SK-N-SH treated with all-trans-retinoic acid at 6 μM for 48 hours (cell line): ENCODE data around the gene RINL.
A peak's percentile ranks its signal among the peaks of the same experiment; 100 is the strongest.
"Not testable (repeated sequence)": the region's sequence is repeated elsewhere in the genome, so short reads cannot be mapped to it uniquely, and the experiment has no call there.

Experiments used
- ATAC-seq: fragments of 200-7000 bp; cut with Tn5 transposase; 3 replicates; pipeline ENCODE4 v1.9.1; 2020; ENCODE audit warnings: mild to moderate bottlenecking, moderate library complexity
- ARNTL ChIP-seq: fragments of 450-650 bp; formaldehyde crosslinking; IDR thresholded peaks from 2 replicates; pipeline ENCODE4 v1.5.0; 2020; ENCODE audit warnings: low read depth, mild to moderate bottlenecking, moderate library complexity, borderline replicate concordance
- CSDC2 ChIP-seq: fragments of 250-450 bp; sonication (Bioruptor Pico); IDR thresholded peaks from 2 replicates; pipeline ENCODE4 v1.5.0; 2020; ENCODE audit warnings: mild to moderate bottlenecking, moderate library complexity
- ESRRG ChIP-seq: fragments of 250-450 bp; sonication (Bioruptor Pico); IDR thresholded peaks from 2 replicates; pipeline ENCODE4 v1.6.1; 2021; ENCODE audit warnings: mild to moderate bottlenecking
- PPARA ChIP-seq: fragments of 250-450 bp; sonication (Bioruptor Pico); IDR thresholded peaks from 2 replicates; pipeline ENCODE4 v1.5.0; 2020; ENCODE audit warnings: mild to moderate bottlenecking, borderline replicate concordance
- RARB ChIP-seq: fragments of 250-450 bp; sonication (Bioruptor Pico); IDR thresholded peaks from 2 replicates; pipeline ENCODE4 v1.8.0; 2021; ENCODE audit warnings: mild to moderate bottlenecking, moderate library complexity
- TCF4 ChIP-seq: fragments of 250-450 bp; sonication (Bioruptor Pico); IDR thresholded peaks from 2 replicates; pipeline ENCODE4 v1.8.0; 2021; ENCODE audit warnings: mild to moderate bottlenecking, moderate library complexity, borderline replicate concordance
- TOX ChIP-seq: fragments of 250-450 bp; sonication (Bioruptor Pico); IDR thresholded peaks from 2 replicates; pipeline ENCODE4 v1.8.0; 2021; ENCODE audit warnings: mild to moderate bottlenecking, moderate library complexity, borderline replicate concordance
- ZNF565 ChIP-seq: fragments of 450-650 bp; formaldehyde crosslinking; conservative IDR thresholded peaks from 2 replicates; pipeline ENCODE4 v1.5.0; 2020; ENCODE audit warnings: low read depth, mild to moderate bottlenecking, moderate library complexity
- ZNF70 ChIP-seq: fragments of 450-650 bp; formaldehyde crosslinking; IDR thresholded peaks from 2 replicates; pipeline ENCODE4 v1.5.0; 2020; ENCODE audit warnings: mild to moderate bottlenecking, moderate library complexity
- ZNF8 ChIP-seq: fragments of 450-650 bp; formaldehyde crosslinking; IDR thresholded peaks from 2 replicates; pipeline ENCODE4 v1.5.0; 2020; ENCODE audit warnings: mild to moderate bottlenecking, moderate library complexity
- TF ChIP-seq, protein P1 (sequence below): fragments of 250-450 bp; sonication (Bioruptor Pico); IDR thresholded peaks from 2 replicates; pipeline ENCODE4 v1.8.0; 2020; ENCODE audit warnings: mild to moderate bottlenecking, moderate library complexity, borderline replicate concordance
- TF ChIP-seq, protein P2 (sequence below): fragments of 250-450 bp; sonication (Bioruptor Pico); IDR thresholded peaks from 2 replicates; pipeline ENCODE4 v1.5.0; 2020; ENCODE audit warnings: mild to moderate bottlenecking, moderate library complexity
- TF ChIP-seq, protein P3 (sequence below): fragments of 250-450 bp; sonication (Bioruptor Pico); IDR thresholded peaks from 2 replicates; pipeline ENCODE4 v1.8.0; 2021; ENCODE audit warnings: low read depth, mild to moderate bottlenecking, moderate library complexity, borderline replicate concordance
- TF ChIP-seq, protein P4 (sequence below): fragments of 250-450 bp; sonication (Bioruptor Pico); IDR thresholded peaks from 2 replicates; pipeline ENCODE4 v1.5.1; 2020; ENCODE audit warnings: low read depth, mild to moderate bottlenecking, moderate library complexity

RINL gene

DNA sequence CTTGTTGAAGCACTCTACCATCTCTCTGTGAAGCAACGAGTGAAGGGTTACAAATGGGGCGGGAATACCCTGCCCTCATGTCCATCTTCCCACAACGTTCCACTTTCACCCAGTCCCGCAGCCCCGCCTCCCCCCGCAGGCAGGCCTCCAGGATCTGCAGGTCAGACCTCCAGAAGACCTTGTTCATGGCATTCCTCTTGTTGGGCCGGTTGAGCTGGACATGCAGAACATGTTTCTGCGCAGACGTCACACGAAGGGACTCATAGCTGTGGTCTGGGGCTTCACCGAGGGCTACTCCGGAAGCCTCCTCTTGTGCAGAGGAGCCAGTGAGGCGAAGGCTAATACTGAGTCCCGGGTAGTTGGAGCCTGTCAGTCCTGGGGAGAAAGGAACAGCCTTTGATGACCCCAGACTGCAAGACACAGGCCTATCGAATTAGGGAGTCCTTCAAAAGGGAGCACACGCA is 46.9 kb downstream of the RINL start:
- peak; percentile 68 for ATAC-seq

DNA sequence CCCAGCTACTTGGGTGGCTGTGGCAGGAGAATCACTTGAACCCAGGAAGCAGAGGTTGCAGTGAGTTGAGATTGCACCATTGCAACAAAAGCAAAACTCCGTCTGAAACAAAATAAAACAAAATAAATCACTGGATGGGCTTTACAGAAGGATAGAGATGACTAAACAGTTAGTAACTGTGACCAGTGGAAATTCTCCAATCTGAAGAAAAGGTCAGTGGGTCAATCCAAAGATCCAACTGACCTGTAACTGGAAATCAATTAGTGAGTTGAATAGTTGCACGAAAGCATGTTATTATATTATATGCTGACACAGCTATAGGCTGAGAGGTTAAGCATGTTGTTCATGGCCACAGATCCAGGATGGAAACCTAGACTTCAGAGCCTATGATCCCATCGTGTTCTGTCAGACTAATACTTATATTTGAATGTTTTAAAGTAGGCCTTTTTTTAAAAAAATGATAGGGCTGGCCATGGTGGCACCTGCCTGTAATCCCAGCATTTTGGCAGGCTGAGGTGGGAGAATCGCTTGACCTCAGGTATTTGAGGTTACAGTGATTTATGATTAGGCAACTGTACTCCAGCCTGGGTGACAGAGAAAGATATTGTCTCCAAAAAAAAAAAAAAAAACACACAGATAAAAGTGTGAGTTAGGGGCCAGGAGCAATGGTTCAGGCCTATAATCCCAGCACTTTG is 47.9 kb downstream of the RINL start:
- TF ChIP-seq, protein P1, sequence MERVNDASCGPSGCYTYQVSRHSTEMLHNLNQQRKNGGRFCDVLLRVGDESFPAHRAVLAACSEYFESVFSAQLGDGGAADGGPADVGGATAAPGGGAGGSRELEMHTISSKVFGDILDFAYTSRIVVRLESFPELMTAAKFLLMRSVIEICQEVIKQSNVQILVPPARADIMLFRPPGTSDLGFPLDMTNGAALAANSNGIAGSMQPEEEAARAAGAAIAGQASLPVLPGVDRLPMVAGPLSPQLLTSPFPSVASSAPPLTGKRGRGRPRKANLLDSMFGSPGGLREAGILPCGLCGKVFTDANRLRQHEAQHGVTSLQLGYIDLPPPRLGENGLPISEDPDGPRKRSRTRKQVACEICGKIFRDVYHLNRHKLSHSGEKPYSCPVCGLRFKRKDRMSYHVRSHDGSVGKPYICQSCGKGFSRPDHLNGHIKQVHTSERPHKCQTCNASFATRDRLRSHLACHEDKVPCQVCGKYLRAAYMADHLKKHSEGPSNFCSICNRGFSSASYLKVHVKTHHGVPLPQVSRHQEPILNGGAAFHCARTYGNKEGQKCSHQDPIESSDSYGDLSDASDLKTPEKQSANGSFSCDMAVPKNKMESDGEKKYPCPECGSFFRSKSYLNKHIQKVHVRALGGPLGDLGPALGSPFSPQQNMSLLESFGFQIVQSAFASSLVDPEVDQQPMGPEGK (CRISPR knock-in tag): no peak
- TF ChIP-seq TOX: no peak
- TF ChIP-seq RARB (CRISPR knock-in tag): no peak
- TF ChIP-seq, protein P2, sequence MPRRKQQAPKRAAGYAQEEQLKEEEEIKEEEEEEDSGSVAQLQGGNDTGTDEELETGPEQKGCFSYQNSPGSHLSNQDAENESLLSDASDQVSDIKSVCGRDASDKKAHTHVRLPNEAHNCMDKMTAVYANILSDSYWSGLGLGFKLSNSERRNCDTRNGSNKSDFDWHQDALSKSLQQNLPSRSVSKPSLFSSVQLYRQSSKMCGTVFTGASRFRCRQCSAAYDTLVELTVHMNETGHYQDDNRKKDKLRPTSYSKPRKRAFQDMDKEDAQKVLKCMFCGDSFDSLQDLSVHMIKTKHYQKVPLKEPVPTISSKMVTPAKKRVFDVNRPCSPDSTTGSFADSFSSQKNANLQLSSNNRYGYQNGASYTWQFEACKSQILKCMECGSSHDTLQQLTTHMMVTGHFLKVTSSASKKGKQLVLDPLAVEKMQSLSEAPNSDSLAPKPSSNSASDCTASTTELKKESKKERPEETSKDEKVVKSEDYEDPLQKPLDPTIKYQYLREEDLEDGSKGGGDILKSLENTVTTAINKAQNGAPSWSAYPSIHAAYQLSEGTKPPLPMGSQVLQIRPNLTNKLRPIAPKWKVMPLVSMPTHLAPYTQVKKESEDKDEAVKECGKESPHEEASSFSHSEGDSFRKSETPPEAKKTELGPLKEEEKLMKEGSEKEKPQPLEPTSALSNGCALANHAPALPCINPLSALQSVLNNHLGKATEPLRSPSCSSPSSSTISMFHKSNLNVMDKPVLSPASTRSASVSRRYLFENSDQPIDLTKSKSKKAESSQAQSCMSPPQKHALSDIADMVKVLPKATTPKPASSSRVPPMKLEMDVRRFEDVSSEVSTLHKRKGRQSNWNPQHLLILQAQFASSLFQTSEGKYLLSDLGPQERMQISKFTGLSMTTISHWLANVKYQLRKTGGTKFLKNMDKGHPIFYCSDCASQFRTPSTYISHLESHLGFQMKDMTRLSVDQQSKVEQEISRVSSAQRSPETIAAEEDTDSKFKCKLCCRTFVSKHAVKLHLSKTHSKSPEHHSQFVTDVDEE (CRISPR knock-in tag): no peak
- no peak for ATAC-seq

More for the DNA sequence above, 46.9 kb downstream of the RINL start:
- TF ChIP-seq ZNF8 (no peak), RARB (CRISPR knock-in tag) (no peak), ESRRG (no peak), ZNF565 (no peak), PPARA (CRISPR knock-in tag) (no peak), ZNF70 (no peak), CSDC2 (CRISPR knock-in tag) (no peak)
- TF ChIP-seq, protein P3, sequence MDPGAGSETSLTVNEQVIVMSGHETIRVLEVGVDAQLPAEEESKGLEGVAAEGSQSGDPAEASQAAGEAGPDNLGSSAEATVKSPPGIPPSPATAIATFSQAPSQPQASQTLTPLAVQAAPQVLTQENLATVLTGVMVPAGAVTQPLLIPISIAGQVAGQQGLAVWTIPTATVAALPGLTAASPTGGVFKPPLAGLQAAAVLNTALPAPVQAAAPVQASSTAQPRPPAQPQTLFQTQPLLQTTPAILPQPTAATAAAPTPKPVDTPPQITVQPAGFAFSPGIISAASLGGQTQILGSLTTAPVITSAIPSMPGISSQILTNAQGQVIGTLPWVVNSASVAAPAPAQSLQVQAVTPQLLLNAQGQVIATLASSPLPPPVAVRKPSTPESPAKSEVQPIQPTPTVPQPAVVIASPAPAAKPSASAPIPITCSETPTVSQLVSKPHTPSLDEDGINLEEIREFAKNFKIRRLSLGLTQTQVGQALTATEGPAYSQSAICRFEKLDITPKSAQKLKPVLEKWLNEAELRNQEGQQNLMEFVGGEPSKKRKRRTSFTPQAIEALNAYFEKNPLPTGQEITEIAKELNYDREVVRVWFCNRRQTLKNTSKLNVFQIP (CRISPR knock-in tag): no peak
- TF ChIP-seq, protein P2 (CRISPR knock-in tag): no peak

DNA sequence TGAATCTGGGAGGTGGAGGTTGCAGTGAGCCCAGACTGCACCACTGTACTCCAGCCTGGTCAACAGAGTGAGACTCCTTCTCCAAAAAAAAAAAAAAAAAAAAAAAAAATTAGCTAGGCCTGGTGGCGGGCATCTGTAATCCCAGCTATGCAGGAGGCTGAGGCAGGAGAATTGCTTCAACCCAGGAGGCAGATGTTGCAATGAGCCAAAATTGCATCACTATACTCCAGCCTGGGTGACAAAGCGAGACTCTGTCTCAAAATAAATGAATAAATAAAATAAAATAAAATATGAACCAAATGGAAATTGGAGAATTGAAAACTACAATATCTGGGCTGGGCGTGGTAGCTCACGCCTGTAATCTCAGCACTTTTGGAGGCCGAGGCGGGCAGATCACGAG is 48.9 kb downstream of the RINL start:
- not testable (repeated sequence) for ATAC-seq

DNA sequence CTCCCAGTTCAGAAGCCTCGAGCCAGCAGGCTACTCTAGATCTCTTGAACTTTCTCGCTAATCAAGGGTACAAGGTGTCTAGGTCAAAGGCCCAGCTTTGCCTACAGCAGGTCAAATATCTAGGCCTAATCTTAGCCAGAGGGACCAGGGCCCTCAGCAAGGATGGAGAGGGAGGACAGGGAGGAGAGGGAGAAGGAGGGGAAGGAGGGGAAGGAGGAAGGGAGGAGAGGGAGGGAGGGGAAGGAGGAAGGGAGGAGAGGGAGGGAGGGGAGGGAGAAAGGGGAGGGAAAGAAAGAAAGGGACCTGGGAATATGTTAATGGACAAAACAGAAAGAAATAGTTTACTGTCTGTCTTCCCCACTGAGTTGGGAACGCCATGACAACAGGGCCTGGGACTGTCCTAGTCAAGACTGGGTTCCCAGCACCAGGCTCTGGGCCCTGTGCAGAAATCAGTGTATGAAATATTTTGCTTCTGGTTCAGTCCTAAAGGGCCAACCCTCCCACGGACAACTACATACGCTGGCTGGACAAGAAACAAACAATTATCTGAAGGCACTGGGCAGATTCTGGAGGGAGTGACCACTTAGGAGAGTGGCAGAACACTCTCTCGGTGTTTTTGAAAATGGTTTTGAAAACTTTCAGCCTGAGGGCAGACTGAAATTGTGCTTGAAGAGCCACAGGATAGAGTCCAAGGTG is 51.1 kb downstream of the RINL start:
- no peak for TF ChIP-seq TCF4 (CRISPR knock-in tag)
- no peak for TF ChIP-seq PPARA (CRISPR knock-in tag)
- TF ChIP-seq, protein P4, sequence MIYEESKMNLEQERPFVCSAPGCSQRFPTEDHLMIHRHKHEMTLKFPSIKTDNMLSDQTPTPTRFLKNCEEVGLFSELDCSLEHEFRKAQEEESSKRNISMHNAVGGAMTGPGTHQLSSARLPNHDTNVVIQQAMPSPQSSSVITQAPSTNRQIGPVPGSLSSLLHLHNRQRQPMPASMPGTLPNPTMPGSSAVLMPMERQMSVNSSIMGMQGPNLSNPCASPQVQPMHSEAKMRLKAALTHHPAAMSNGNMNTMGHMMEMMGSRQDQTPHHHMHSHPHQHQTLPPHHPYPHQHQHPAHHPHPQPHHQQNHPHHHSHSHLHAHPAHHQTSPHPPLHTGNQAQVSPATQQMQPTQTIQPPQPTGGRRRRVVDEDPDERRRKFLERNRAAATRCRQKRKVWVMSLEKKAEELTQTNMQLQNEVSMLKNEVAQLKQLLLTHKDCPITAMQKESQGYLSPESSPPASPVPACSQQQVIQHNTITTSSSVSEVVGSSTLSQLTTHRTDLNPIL (CRISPR knock-in tag): no peak
- TF ChIP-seq, protein P3 (CRISPR knock-in tag): no peak
- no peak for TF ChIP-seq ARNTL (CRISPR knock-in tag)
- TF ChIP-seq ZNF70: no peak
- no peak for TF ChIP-seq TOX
- TF ChIP-seq, protein P1 (CRISPR knock-in tag): no peak
- no peak for ATAC-seq

DNA sequence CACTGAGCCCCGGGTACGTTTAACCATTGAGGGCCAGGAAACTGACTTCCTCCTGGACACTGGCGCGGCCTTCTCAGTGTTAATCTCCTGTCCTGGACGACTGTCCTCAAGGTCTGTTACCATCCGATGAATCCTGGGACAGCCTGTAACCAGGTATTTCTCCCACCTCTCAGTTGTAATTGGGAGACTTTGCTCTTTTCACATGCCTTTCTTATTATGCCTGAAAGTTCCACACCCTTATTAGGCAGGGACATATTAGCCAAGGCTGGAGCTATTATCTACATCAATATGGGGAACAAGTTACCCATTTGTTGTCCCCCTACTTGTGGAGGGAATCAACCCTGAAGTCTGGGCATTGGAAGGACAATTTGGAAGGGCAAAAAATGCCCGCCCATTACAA is 52.1 kb downstream of the RINL start:
- ATAC-seq: not testable (repeated sequence)

DNA sequence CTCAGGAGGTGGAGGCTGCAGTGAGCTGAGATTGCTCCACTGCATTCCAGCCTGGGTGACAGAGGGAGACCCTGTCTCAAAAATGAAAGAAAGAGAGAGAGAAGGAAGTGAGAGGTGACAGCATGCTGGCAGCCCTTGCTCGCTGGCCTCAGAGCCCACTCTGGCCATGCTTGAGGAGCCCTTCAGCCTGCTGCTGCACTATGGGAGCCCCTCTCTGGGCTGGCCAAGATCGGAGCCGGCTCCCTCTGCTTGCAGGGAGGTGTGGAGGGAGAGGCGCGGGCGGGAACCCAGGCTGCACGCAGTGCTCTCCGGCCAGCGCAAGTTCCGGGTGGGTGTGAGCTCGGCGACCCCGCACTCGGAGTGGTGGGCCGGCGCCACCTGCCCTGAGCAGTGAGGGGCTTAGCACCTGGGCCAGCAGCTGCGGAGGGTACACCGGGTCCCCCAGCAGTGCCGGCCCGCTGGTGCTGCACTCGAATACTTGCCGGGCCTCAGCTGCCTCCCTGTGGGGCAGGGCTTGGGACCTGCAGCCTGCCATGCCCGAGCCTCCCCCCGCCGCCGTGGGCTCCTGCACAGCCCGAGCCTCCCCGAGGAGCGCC is 56.7 kb downstream of the RINL start:
- not testable (repeated sequence) for ATAC-seq
